A549 (cell line): ENCODE results near the gene HP1BP3. TPM values are rescaled to one million over a fixed set of nuclear protein-coding genes. Genes with fewer than 3 reads are reported as not detected.

Experiments
- ATAC-seq, 2 experiments: fragments of 200-7000 bp in 1 of 2; fragments of >200 bp in 1 of 2; cut with Nextera tagmentation in 1 of 2; cut with Tn5 transposase in 1 of 2; 3 replicates each; pipeline versions ENCODE4 v1.8.0 to v1.9.1; 2018 to 2020; ENCODE audit warnings: mild to moderate bottlenecking in 1 of 2, moderate library complexity in 1 of 2
- CTCF ChIA-PET: fragments of 300-600 bp; sonication (Branson Sonifier 250); formaldehyde crosslinking; extraction: SDS; loops from one replicate; lab custom pipeline; 2021; ENCODE audit warnings: antibody characterized with exemption, inconsistent platforms; lab: Yijun Ruan, JAX
- POLR2A ChIA-PET: fragments of 350-600 bp; formaldehyde crosslinking; extraction: SDS; loops from one replicate; lab custom pipeline; 2021; ENCODE audit warnings: antibody characterized with exemption, inconsistent platforms; lab: Yijun Ruan, JAX
- DNase-seq, 2 experiments: peaks; one replicate each; pipeline versions ENCODE4 v3.0.0 to v3.0.0-alpha.2; 2011 to 2016; ENCODE audit warnings: low read depth in 1 of 2, low spot score in 1 of 2
- FAIRE-seq: peaks from 2 replicates; lab custom pipeline; 2011; peaks lifted over from hg19 to GRCh38; lab: Jason Lieb, UNC
- H3K27ac ChIP-seq, 2 experiments: fragments of >200 bp; sonication (Bioruptor Twin); formaldehyde crosslinking; 3 replicates each; pipeline ENCODE4 v1.5.1; 2016 to 2017
- H3K4me1 ChIP-seq: fragments of >200 bp; sonication (Bioruptor Twin); formaldehyde crosslinking; 3 replicates; pipeline ENCODE4 v1.6.1; 2016
- H3K4me2 ChIP-seq: fragments of >200 bp; sonication (Bioruptor Twin); formaldehyde crosslinking; 3 replicates; pipeline ENCODE4 v1.6.1; 2016
- H3K4me3 ChIP-seq: fragments of >200 bp; sonication (Bioruptor Twin); formaldehyde crosslinking; 3 replicates; pipeline ENCODE4 v1.5.1; 2016
- H3K9me3 ChIP-seq: fragments of >200 bp; sonication (Bioruptor Twin); formaldehyde crosslinking; 3 replicates; pipeline ENCODE4 v1.6.1; 2016
- BCL3 ChIP-seq: fragments of >200 bp; sonication (Bioruptor Twin); formaldehyde crosslinking; IDR thresholded peaks from 3 replicates; pipeline ENCODE4 v1.6.1; 2016
- BHLHE40 ChIP-seq: IDR thresholded peaks from 2 replicates; pipeline ENCODE4 v1.6.1; 2012; ENCODE audit warnings: low read depth, low read length, inconsistent platforms
- CBX8 ChIP-seq: fragments of 200-600 bp; sonication (generic); IDR thresholded peaks from 2 replicates; pipeline ENCODE4 v1.6.1; 2016
- CHD2 ChIP-seq: fragments of 150-350 bp; IDR thresholded peaks from 2 replicates; pipeline ENCODE4 v1.6.1; 2014; ENCODE audit warnings: low read length; ENCODE audit not compliant: partially characterized antibody
- CHD4 ChIP-seq: fragments of 200-600 bp; sonication (generic); IDR thresholded peaks from 2 replicates; pipeline ENCODE4 v1.6.1; 2016; ENCODE audit warnings: antibody characterized with exemption, mild to moderate bottlenecking, borderline replicate concordance
- CTCF ChIP-seq: fragments of >200 bp; sonication (Bioruptor Twin); formaldehyde crosslinking; IDR thresholded peaks from 3 replicates; pipeline ENCODE4 v1.5.1; 2016
- E2F6 ChIP-seq: IDR thresholded peaks from 2 replicates; pipeline ENCODE4 v1.6.1; 2012; ENCODE audit warnings: low read depth, borderline replicate concordance
- FOSL2 ChIP-seq, 2 experiments: fragments of 450-650 bp in 1 of 2; fragments of >200 bp in 1 of 2; sonication (Bioruptor Twin) in 1 of 2; formaldehyde crosslinking; IDR thresholded peaks; 2 replicates each; pipeline versions ENCODE4 v1.5.0 to v1.6.1; 2016 to 2020; ENCODE audit warnings: mild to moderate bottlenecking in 1 of 2, moderate library complexity in 1 of 2
- FOXS1 ChIP-seq: fragments of 250-450 bp; sonication (Bioruptor Pico); IDR thresholded peaks from 2 replicates; pipeline ENCODE4 v1.5.0; 2020; ENCODE audit warnings: mild to moderate bottlenecking, moderate library complexity
- GATA3 ChIP-seq: IDR thresholded peaks from 2 replicates; pipeline ENCODE4 v1.6.1; 2012; ENCODE audit warnings: borderline replicate concordance
- HDAC2 ChIP-seq: fragments of 200-600 bp; sonication (generic); IDR thresholded peaks from 2 replicates; pipeline ENCODE4 v1.6.1; 2016
- JUNB ChIP-seq: fragments of >200 bp; sonication (Bioruptor Twin); formaldehyde crosslinking; IDR thresholded peaks from 2 replicates; pipeline ENCODE4 v1.6.1; 2016
- KDM1A ChIP-seq: fragments of 200-600 bp; sonication (generic); IDR thresholded peaks from 2 replicates; pipeline ENCODE4 v1.6.1; 2016; ENCODE audit warnings: low read depth, mild to moderate bottlenecking
- MAX ChIP-seq: IDR thresholded peaks from 2 replicates; pipeline ENCODE4 v1.6.1; 2012
- MAZ ChIP-seq: fragments of 150-350 bp; IDR thresholded peaks from 2 replicates; pipeline ENCODE4 v1.6.1; 2014; ENCODE audit warnings: antibody characterized with exemption, low read depth, low read length, borderline replicate concordance
- NFE2L2 ChIP-seq: fragments of 150-350 bp; conservative IDR thresholded peaks from 2 replicates; pipeline ENCODE4 v1.6.1; 2014; ENCODE audit warnings: low read length
- NR3C1 ChIP-seq: fragments of >200 bp; sonication (Bioruptor Twin); formaldehyde crosslinking; IDR thresholded peaks from 3 replicates; pipeline ENCODE4 v1.6.1; 2017
- POLR2A ChIP-seq: IDR thresholded peaks from 2 replicates; pipeline ENCODE4 v1.6.1; 2012; ENCODE audit warnings: mild to moderate bottlenecking, low read length
- POLR2AphosphoS2 ChIP-seq: conservative IDR thresholded peaks from 2 replicates; pipeline ENCODE4 v1.6.1; 2012; ENCODE audit warnings: low read length, improper control_type of control experiment, inconsistent platforms
- RARB ChIP-seq: fragments of 250-450 bp; sonication (Bioruptor Pico); IDR thresholded peaks from 2 replicates; pipeline ENCODE4 v1.8.0; 2021; ENCODE audit warnings: mild to moderate bottlenecking, moderate library complexity
- REST ChIP-seq: fragments of 200-600 bp; sonication (generic); IDR thresholded peaks from 2 replicates; pipeline ENCODE4 v1.6.1; 2016; ENCODE audit warnings: antibody characterized with exemption, mild to moderate bottlenecking, moderate library complexity
- RFX5 ChIP-seq: fragments of 450-650 bp; IDR thresholded peaks from 2 replicates; pipeline ENCODE4 v1.7.1; 2014; ENCODE audit warnings: antibody characterized with exemption, mild to moderate bottlenecking, moderate library complexity
- RNF2 ChIP-seq: fragments of 200-600 bp; sonication (generic); IDR thresholded peaks from 2 replicates; pipeline ENCODE4 v1.6.1; 2016; ENCODE audit warnings: low read depth, mild to moderate bottlenecking, antibody characterized with exemption, moderate library complexity, borderline replicate concordance
- SMC3 ChIP-seq: fragments of >200 bp; sonication (Bioruptor Twin); formaldehyde crosslinking; IDR thresholded peaks from 3 replicates; pipeline ENCODE4 v1.6.1; 2018; ENCODE audit warnings: inconsistent platforms
- SREBF2 ChIP-seq: fragments of 450-650 bp; IDR thresholded peaks from 2 replicates; pipeline ENCODE4 v1.6.1; 2014; ENCODE audit warnings: mild to moderate bottlenecking, moderate library complexity
- USF2 ChIP-seq: fragments of 450-650 bp; IDR thresholded peaks from 2 replicates; pipeline ENCODE4 v1.6.1; 2014; ENCODE audit warnings: antibody characterized with exemption
- ZFP36 ChIP-seq: fragments of 450-650 bp; IDR thresholded peaks from 2 replicates; pipeline ENCODE4 v1.6.1; 2014; ENCODE audit warnings: borderline replicate concordance; ENCODE audit not compliant: partially characterized antibody
- ZSCAN20 ChIP-seq: fragments of 250-450 bp; sonication (Bioruptor Pico); IDR thresholded peaks from 2 replicates; pipeline ENCODE4 v1.8.0; 2022; ENCODE audit warnings: mild to moderate bottlenecking, moderate library complexity
- WGBS: methylation state at CpG from one replicate; pipeline ENCODE4 v1.1.6; 2017; ENCODE audit errors: missing lambda C conversion rate; 5-methylcytosine and 5-hydroxymethylcytosine counted together
- polyA plus RNA-seq, 4 experiments: library from polyadenylated mRNA; depleted of rRNA in 3 of 4; stranded (reverse); fragments of >200 nt; fragmentation: RNase III in 1 of 4; extraction: RNeasy Plus Mini Kit Qiagen cat#74134 plus additional on column Dnase treatment in 1 of 4; gene quantifications; 2 replicates in 3 of 4; 3 replicates in 1 of 4; pipeline ENCODE4 v1.2.3, GENCODE V29; 2011 to 2017

Gene HP1BP3
- polyA plus RNA-seq, 2 of the 4 experiments (the other 2 are of a cell fraction) = 159 to 214 TPM

GRCh38 chr1:20740781-20741180, 46.3 kb downstream of the HP1BP3 start:
- 80% methylated on average over 2 of the region's 2 CpGs for WGBS
- ATAC-seq (no peak), DNase-seq (no peak), FAIRE-seq (no peak)
- TF ChIP-seq NR3C1 = no peak
- TF ChIP-seq KDM1A = no peak
- TF ChIP-seq SMC3 = no peak
- no peak for TF ChIP-seq RNF2
- no peak for TF ChIP-seq NFE2L2
- no peak for TF ChIP-seq E2F6
- TF ChIP-seq JUNB = no peak
- TF ChIP-seq BHLHE40 = no peak
- no peak for TF ChIP-seq SREBF2
- TF ChIP-seq MAX = no peak
- no peak for TF ChIP-seq MAZ
- TF ChIP-seq RARB (CRISPR knock-in tag) = no peak
- no peak for TF ChIP-seq POLR2A
- no peak for TF ChIP-seq CHD2
- TF ChIP-seq CTCF = no peak
- no peak overlapping the region for H3K4me2 ChIP-seq
- ChIA-PET CTCF (no interaction called here), POLR2A (no interaction called here)
- peak overlapping the region in 1 of 2 experiments; percentile 73; a peak in 3 of 6 replicates for H3K27ac ChIP-seq
- no peaks in the 10 kb centered on the region for H3K9me3 ChIP-seq
- H3K4me1 ChIP-seq = peaks cover 46% of the 10 kb centered on the region
- no peak overlapping the region for H3K4me3 ChIP-seq

GRCh38 chr1:20739225-20739624, 47.9 kb downstream of the HP1BP3 start:
- TF ChIP-seq GATA3 (0 out of 2 replicates have a peak, but pooled peaks have one; percentile 38), POLR2AphosphoS2 (no peak)
- POLR2A ChIA-PET = interaction anchor here (1.1 kb wide), 1 partner anchor 78 kb away, joined by 3 read pairs; no protein-coding TSS in a partner anchor
- FAIRE-seq (no peak), DNase-seq (peak in 1 of 2 experiments; percentile 51), ATAC-seq (peak; percentile 60 to 63; a peak in 3 of 6 replicates)
- CTCF ChIA-PET = no interaction called here
- Histone ChIP-seq H3K9me3 (no peaks in the 10 kb centered on the region), H3K27ac (peak overlapping the region; percentile 28 to 81), H3K4me1 (peaks cover 46% of the 10 kb centered on the region), H3K4me2 (peak overlapping the region; percentile 39), H3K4me3 (no peak overlapping the region)
- WGBS = 9% methylated on average over 2 of the region's 2 CpGs

- FAIRE-seq = no peak
- ChIA-PET POLR2A (no interaction called here), CTCF (no interaction called here)
- Histone ChIP-seq H3K4me1 (peaks cover 46% of the 10 kb centered on the region), H3K4me2 (no peak overlapping the region), H3K9me3 (no peaks in the 10 kb centered on the region), H3K4me3 (no peak overlapping the region), H3K27ac (peak overlapping the region in 1 of 2 experiments; percentile 33; a peak in 1 of 6 replicates)
- no peak for ATAC-seq
- WGBS = 99% methylated on average over 7 of the region's 7 CpGs
- no peak for DNase-seq
- TF ChIP-seq CBX8 = no peak
- TF ChIP-seq HDAC2 = no peak
- no peak for TF ChIP-seq CHD2
- no peak for TF ChIP-seq ZFP36
- no peak for TF ChIP-seq MAZ
- no peak for TF ChIP-seq ZSCAN20 (CRISPR knock-in tag)
- no peak for TF ChIP-seq RFX5
- no peak for TF ChIP-seq BCL3
- no peak for TF ChIP-seq REST
- no peak for TF ChIP-seq CHD4
- no peak for TF ChIP-seq FOXS1
- no peak for TF ChIP-seq FOSL2 (IDR thresholded peaks at IDR 0.05)
- no peak for TF ChIP-seq FOSL2 (CRISPR knock-in tag; IDR thresholded peaks at IDR 0.05)
- no peak for TF ChIP-seq USF2
- no peak for TF ChIP-seq BHLHE40
These were observed 51.5 kb downstream of the HP1BP3 start for GRCh38 chr1:20735581-20736111.
